ENCODE results near the gene TBX2. TPM values are rescaled to one million over a fixed set of nuclear protein-coding genes. Genes with fewer than 3 reads are reported as not detected.
A peak's percentile ranks its signal among the peaks of the same experiment; 100 is the strongest.

TBX2 gene
- total and polyA plus RNA-seq, 2 of the 13 experiments (the other 11 are each of a cell fraction or from before 2014, with no cell fraction given): 2.8 to 15.3 TPM

DNA sequence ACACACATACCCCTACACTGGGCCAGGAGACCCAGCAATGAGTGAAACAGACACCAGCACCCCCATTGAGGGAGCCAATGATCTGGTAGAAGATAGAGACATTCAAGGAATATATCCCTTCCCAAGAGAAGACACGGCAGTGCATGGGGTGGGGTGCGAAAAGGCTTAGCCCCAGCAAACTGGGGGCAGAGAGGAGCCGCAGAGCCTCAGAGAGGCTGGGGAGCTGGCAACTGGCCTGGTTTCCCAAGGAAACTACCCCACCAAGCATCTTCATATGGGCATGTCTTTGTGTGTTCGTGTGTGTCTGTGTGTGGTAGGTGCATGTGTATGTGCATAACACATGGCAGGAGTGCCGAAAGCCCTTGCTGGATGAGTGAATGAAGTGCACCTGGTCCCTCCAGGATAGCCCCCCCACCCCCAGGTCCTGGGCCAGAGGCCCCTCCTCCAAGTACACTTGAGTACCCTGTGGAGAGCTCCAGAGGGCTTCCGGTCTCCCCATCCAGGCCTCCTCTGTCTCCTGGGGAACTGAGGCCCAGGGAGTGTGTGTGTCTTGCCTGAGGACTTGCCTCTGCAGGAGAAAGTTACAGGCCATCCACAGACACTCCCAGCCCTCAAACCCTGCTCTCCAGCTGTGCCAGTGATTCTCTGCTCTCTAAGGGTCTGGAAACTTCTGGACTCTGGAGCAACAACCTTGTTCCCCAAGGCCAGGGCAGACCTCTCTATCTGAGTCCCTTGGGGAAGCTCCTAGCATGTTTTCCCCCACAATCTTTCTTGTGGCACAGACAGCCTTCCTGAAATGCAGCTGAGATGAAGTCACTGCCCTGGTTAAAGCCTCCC, 15.9 kb downstream of the TBX2 start:
- WGBS (ENCODE audit: low lambda C conversion rate): 89% methylated on average over 5 of the region's 6 CpGs
- ATAC-seq (no peak), FAIRE-seq (peak; percentile 4), DNase-seq (ENCODE audit: low spot score) (no peak)
- no peaks in the 10 kb centered on the region for H3K79me2 ChIP-seq (ENCODE audit: insufficient read depth, low read length)
- CTCF ChIA-PET (ENCODE audit: low intra/inter-chr PET ratio, low total read pairs): interaction anchor here (3.2 kb wide), 1 partner anchor 135 kb away, joined by 41 read pairs; no protein-coding TSS in a partner anchor
- no peaks in the 10 kb centered on the region for H4K20me1 ChIP-seq (ENCODE audit: insufficient read depth, low read length)
- no peaks in the 10 kb centered on the region for H3K9me3 ChIP-seq (ENCODE audit: low read length)
- H2AFZ ChIP-seq (ENCODE audit: low read length): no peak overlapping the region
- H3K4me3 ChIP-seq (replicated peaks in 1 of 3; ENCODE audit: insufficient read depth in 1 of 3, low read depth in 2 of 3, low read length in 3 of 3): no peak overlapping the region
- in situ Hi-C loops (cut with HindIII; ENCODE audit: extremely low pct_ligation_motif_present, low pct_unique_long_range_greater_than_20kb): loop anchor here (5.0 to 10.0 kb wide), 2 partner anchors 77 to 419 kb away; no protein-coding TSS in a partner anchor
- no TSS peak for BruUV-seq (replicated peaks)
- no peak overlapping the region for H3K27ac ChIP-seq (ENCODE audit: extremely low read length, insufficient read depth, low read length)
- no peaks in the 10 kb centered on the region for H3K36me3 ChIP-seq (replicated peaks in 1 of 2; ENCODE audit: control insufficient read depth in 1 of 2, insufficient read depth in 2 of 2, low read length in 2 of 2)
- H3K4me1 ChIP-seq (ENCODE audit: insufficient read depth, low read length): peaks cover 60% of the 10 kb centered on the region
- H3K9ac ChIP-seq (ENCODE audit: insufficient read depth, low read depth, low read length): no peak overlapping the region
- TF ChIP-seq, protein P1, sequence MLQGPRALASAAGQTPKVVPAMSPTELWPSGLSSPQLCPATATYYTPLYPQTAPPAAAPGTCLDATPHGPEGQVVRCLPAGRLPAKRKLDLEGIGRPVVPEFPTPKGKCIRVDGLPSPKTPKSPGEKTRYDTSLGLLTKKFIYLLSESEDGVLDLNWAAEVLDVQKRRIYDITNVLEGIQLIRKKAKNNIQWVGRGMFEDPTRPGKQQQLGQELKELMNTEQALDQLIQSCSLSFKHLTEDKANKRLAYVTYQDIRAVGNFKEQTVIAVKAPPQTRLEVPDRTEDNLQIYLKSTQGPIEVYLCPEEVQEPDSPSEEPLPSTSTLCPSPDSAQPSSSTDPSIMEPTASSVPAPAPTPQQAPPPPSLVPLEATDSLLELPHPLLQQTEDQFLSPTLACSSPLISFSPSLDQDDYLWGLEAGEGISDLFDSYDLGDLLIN (CRISPR knock-in tag; IDR thresholded peaks at IDR 0.05; ENCODE audit: borderline replicate concordance): no peak
- TF ChIP-seq, protein P2, sequence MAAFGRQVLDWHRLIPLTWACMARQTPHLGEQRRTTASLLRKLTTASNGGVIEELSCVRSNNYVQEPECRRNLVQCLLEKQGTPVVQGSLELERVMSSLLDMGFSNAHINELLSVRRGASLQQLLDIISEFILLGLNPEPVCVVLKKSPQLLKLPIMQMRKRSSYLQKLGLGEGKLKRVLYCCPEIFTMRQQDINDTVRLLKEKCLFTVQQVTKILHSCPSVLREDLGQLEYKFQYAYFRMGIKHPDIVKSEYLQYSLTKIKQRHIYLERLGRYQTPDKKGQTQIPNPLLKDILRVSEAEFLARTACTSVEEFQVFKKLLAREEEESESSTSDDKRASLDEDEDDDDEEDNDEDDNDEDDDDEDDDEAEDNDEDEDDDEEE (CRISPR knock-in tag; IDR thresholded peaks at IDR 0.05): 0 out of 2 replicates have a peak, but pooled peaks have one; percentile 1
- POLR2A ChIA-PET: no interaction called here
- H3K27me3 ChIP-seq (ENCODE audit: control insufficient read depth in 1 of 2, insufficient read depth in 2 of 2, low read length in 2 of 2): no peaks in the 10 kb centered on the region
- intact Hi-C loops (cut with micrococcal nuclease; ENCODE audit: unreplicated experiment): no loop called here
- H3K4me2 ChIP-seq (ENCODE audit: low read depth, low read length): no peak overlapping the region

DNA sequence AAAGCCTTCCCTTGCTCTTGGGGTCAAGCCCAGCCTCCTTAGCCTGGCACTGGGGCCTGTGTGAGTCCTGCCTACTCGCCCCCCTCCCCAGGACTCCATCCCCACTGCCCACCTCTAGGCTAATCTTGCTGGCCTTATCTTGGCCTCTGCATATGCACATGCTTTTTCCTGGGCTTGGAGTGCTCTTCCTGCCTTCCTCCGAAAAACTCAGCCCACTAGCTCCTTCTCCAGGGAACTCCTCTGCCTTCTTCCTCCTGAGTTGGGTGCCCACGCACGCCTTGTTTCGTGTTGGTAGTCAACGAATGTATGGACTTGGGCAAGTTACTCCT, 16.5 kb downstream of the TBX2 start:
- H3K79me2 ChIP-seq (ENCODE audit: insufficient read depth, low read length): no peaks in the 10 kb centered on the region
- H3K27me3 ChIP-seq (ENCODE audit: control insufficient read depth in 1 of 2, insufficient read depth in 2 of 2, low read length in 2 of 2): no peaks in the 10 kb centered on the region
- H3K36me3 ChIP-seq (replicated peaks in 1 of 2; ENCODE audit: control insufficient read depth in 1 of 2, insufficient read depth in 2 of 2, low read length in 2 of 2): no peaks in the 10 kb centered on the region
- ATAC-seq: no peak
- H3K4me1 ChIP-seq (ENCODE audit: insufficient read depth, low read length): peaks cover 60% of the 10 kb centered on the region
- no peak overlapping the region for H2AFZ ChIP-seq (ENCODE audit: low read length)
- ChIA-PET CTCF (ENCODE audit: low intra/inter-chr PET ratio, low total read pairs) (interaction anchor here (1.2 to 3.2 kb wide), 5 partner anchors 77 to 167 kb away, joined by 7 to 41 read pairs (median 10); no protein-coding TSS in a partner anchor), POLR2A (no interaction called here)
- BruUV-seq (replicated peaks): no TSS peak
- 79% methylated on average over 6 of the region's 6 CpGs for whole genome bisulfite sequencing (ENCODE audit: low lambda C conversion rate)
- no peaks in the 10 kb centered on the region for H4K20me1 ChIP-seq (ENCODE audit: insufficient read depth, low read length)
- in situ Hi-C loops (cut with HindIII; ENCODE audit: extremely low pct_ligation_motif_present, low pct_unique_long_range_greater_than_20kb): loop anchor here (5.0 to 10.0 kb wide), 2 partner anchors 76 to 419 kb away; no protein-coding TSS in a partner anchor
- peak overlapping the region; percentile 79 for H3K4me2 ChIP-seq (ENCODE audit: low read depth, low read length)
- no peak overlapping the region for H3K9ac ChIP-seq (ENCODE audit: insufficient read depth, low read depth, low read length)
- DNase-seq (ENCODE audit: low spot score): no peak
- H3K4me3 ChIP-seq (replicated peaks in 1 of 3; ENCODE audit: insufficient read depth in 1 of 3, low read depth in 2 of 3, low read length in 3 of 3): no peak overlapping the region
- no peak overlapping the region for H3K27ac ChIP-seq (ENCODE audit: extremely low read length, insufficient read depth, low read length)
- intact Hi-C loops (cut with micrococcal nuclease; ENCODE audit: unreplicated experiment): no loop called here
- H3K9me3 ChIP-seq (ENCODE audit: low read length): no peaks in the 10 kb centered on the region
- FAIRE-seq: no peak
- TF ChIP-seq, protein P1 (CRISPR knock-in tag; IDR thresholded peaks at IDR 0.05; ENCODE audit: borderline replicate concordance): no peak
- TF ChIP-seq, protein P3, sequence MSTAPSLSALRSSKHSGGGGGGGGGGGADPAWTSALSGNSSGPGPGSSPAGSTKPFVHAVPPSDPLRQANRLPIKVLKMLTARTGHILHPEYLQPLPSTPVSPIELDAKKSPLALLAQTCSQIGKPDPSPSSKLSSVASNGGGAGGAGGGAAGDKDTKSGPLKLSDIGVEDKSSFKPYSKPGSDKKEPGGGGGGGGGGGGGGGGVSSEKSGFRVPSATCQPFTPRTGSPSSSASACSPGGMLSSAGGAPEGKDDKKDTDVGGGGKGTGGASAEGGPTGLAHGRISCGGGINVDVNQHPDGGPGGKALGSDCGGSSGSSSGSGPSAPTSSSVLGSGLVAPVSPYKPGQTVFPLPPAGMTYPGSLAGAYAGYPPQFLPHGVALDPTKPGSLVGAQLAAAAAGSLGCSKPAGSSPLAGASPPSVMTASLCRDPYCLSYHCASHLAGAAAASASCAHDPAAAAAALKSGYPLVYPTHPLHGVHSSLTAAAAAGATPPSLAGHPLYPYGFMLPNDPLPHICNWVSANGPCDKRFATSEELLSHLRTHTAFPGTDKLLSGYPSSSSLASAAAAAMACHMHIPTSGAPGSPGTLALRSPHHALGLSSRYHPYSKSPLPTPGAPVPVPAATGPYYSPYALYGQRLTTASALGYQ (CRISPR knock-in tag; IDR thresholded peaks at IDR 0.05): no peak
- TF ChIP-seq, protein P4, sequence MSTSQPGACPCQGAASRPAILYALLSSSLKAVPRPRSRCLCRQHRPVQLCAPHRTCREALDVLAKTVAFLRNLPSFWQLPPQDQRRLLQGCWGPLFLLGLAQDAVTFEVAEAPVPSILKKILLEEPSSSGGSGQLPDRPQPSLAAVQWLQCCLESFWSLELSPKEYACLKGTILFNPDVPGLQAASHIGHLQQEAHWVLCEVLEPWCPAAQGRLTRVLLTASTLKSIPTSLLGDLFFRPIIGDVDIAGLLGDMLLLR (CRISPR knock-in tag; IDR thresholded peaks at IDR 0.05): peak; percentile 2; the same call in 1 of the 2 replicates
- no peak for TF ChIP-seq ZFP90 (CRISPR knock-in tag; IDR thresholded peaks at IDR 0.05; ENCODE audit: borderline replicate concordance)
- no peak for TF ChIP-seq PHF20 (CRISPR knock-in tag; IDR thresholded peaks at IDR 0.05)
